SK-N-SH treated with all-trans-retinoic acid at 6 μM for 48 hours (cell line): Measurements from ENCODE around the gene ADD1.

ENCODE experiments used
- ARNTL ChIP-seq: fragments of 450-650 bp; formaldehyde crosslinking; IDR thresholded peaks from 2 replicates; pipeline ENCODE4 v1.5.0; 2020; ENCODE audit warnings: low read depth, mild to moderate bottlenecking, moderate library complexity, borderline replicate concordance
- RARB ChIP-seq: fragments of 250-450 bp; sonication (Bioruptor Pico); IDR thresholded peaks from 2 replicates; pipeline ENCODE4 v1.8.0; 2021; ENCODE audit warnings: mild to moderate bottlenecking, moderate library complexity
- TCF4 ChIP-seq: fragments of 250-450 bp; sonication (Bioruptor Pico); IDR thresholded peaks from 2 replicates; pipeline ENCODE4 v1.8.0; 2021; ENCODE audit warnings: mild to moderate bottlenecking, moderate library complexity, borderline replicate concordance
- ZC3H10 ChIP-seq: fragments of 250-450 bp; sonication (Bioruptor Pico); IDR thresholded peaks from 2 replicates; pipeline ENCODE4 v1.5.1; 2021; ENCODE audit warnings: mild to moderate bottlenecking, moderate library complexity
- ZFP3 ChIP-seq: fragments of 250-450 bp; sonication (Bioruptor Pico); IDR thresholded peaks from 2 replicates; pipeline ENCODE4 v1.5.0; 2020; ENCODE audit warnings: mild to moderate bottlenecking, moderate library complexity
- ZFP30 ChIP-seq: fragments of 450-650 bp; formaldehyde crosslinking; IDR thresholded peaks from 2 replicates; pipeline ENCODE4 v1.5.0; 2022; ENCODE audit warnings: mild to moderate bottlenecking, moderate library complexity
- TF ChIP-seq, protein P1 (sequence below): fragments of 250-450 bp; sonication (Bioruptor Pico); IDR thresholded peaks from 2 replicates; pipeline ENCODE4 v1.5.1; 2020; ENCODE audit warnings: low read depth, mild to moderate bottlenecking, moderate library complexity

DNA sequence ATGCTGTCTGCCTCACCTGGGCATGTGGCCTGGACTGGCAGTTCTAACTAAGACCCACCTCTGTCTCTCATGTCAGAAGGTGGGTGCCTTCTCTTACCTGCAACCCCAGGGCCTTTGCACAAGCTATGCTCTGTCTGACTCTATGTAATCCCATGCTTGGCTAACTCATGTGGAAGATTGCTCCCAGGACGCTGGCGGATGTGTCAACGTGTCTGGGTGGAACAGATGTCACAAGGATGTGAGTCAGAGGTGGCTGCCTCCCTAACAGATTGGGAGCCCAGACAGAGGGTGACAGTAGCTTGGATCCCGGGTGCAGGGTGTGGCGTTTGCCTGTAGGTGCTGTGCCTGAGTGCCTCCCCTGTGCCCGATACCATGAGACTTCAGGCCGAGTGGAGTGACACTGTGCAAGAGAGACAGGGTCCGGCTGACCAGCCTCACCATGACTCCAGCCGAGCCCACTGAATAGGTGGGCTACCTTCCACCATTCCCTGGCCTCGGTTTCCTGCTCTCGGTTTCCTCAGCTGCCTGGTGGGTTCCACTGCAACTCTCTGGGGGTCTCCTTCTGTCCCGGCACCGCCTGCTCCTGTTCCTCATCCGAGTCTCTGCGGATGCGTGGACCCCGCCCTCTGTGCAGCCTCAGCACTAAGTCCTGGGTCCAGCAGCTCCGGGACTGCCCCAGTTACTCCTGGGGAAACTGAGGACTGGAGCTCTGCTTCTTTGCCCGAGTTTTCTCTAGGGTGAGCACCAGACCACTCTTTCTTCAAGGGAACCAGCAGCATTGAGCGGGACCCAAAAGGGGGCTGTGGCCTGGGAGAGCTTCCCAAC, 39.8 kb upstream of the ADD1 start:
- no peak for TF ChIP-seq ZFP3 (CRISPR knock-in tag)
- no peak for TF ChIP-seq RARB (CRISPR knock-in tag)
- TF ChIP-seq ARNTL, result no peak
- TF ChIP-seq ZFP30 (CRISPR knock-in tag), result no peak
- TF ChIP-seq, protein P1, sequence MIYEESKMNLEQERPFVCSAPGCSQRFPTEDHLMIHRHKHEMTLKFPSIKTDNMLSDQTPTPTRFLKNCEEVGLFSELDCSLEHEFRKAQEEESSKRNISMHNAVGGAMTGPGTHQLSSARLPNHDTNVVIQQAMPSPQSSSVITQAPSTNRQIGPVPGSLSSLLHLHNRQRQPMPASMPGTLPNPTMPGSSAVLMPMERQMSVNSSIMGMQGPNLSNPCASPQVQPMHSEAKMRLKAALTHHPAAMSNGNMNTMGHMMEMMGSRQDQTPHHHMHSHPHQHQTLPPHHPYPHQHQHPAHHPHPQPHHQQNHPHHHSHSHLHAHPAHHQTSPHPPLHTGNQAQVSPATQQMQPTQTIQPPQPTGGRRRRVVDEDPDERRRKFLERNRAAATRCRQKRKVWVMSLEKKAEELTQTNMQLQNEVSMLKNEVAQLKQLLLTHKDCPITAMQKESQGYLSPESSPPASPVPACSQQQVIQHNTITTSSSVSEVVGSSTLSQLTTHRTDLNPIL (CRISPR knock-in tag), result no peak
- no peak for TF ChIP-seq TCF4 (CRISPR knock-in tag)
- no peak for TF ChIP-seq ZC3H10 (CRISPR knock-in tag)
